ENCODE data around the gene JMJD1C.

The JMJD1C gene

GRCh38 chr10:63204667-63205391 is 260.9 kb downstream of the JMJD1C start:
- ChIA-PET POLR2A (no interaction called here), CTCF (interaction anchor here (1.3 kb wide), 1 partner anchor 13 kb away, joined by 3 read pairs; no protein-coding TSS in a partner anchor)
- Histone ChIP-seq H3K4me1 (ENCODE audit: control insufficient read depth, insufficient read depth, low read length) (peaks cover 10% of the 10 kb centered on the region; the same call in 1 of the 2 replicates), H3K27ac (ENCODE audit: extremely low read depth, low read depth, low read length) (no peak overlapping the region), H3K4me3 (ENCODE audit: low read depth, low read length) (no peak overlapping the region), H3K9me3 (ENCODE audit: control insufficient read depth, insufficient read depth, low read depth, low read length) (no peaks in the 10 kb centered on the region), H3K36me3 (ENCODE audit: control insufficient read depth in 2 of 2, insufficient read depth in 1 of 2, low read length in 2 of 2) (peaks cover 0 to 43% of the 10 kb centered on the region in 2 experiments; a peak in 2 of 3 replicates)
- TF ChIP-seq TRIM28 (IDR thresholded peaks at IDR 0.05; ENCODE audit: borderline replicate concordance, low read length), result no peak
- peak; percentile 59 for TF ChIP-seq PRDM1 (tag by site-specific recombination; IDR thresholded peaks at IDR 0.05)

- Histone ChIP-seq H3K4me1 (ENCODE audit: control insufficient read depth, insufficient read depth, low read length) (peaks cover 2% of the 10 kb centered on the region; the same call in 1 of the 2 replicates), H3K27ac (ENCODE audit: extremely low read depth, low read depth, low read length) (no peak overlapping the region), H3K36me3 (ENCODE audit: control insufficient read depth in 2 of 2, insufficient read depth in 1 of 2, low read length in 2 of 2) (peaks cover 4 to 44% of the 10 kb centered on the region in 2 experiments; a peak in 2 of 3 replicates), H3K9me3 (ENCODE audit: control insufficient read depth, insufficient read depth, low read depth, low read length) (no peaks in the 10 kb centered on the region), H3K4me3 (ENCODE audit: low read depth, low read length) (no peak overlapping the region)
- no peak for TF ChIP-seq SP2 (tag by site-specific recombination; IDR thresholded peaks at IDR 0.05)
- TF ChIP-seq OSR2 (tag by site-specific recombination; IDR thresholded peaks at IDR 0.05), result no peak
- TF ChIP-seq ZNF350 (tag by site-specific recombination; IDR thresholded peaks at IDR 0.05), result no peak
- no peak for TF ChIP-seq ZNF639 (tag by site-specific recombination; IDR thresholded peaks at IDR 0.05)
- no peak for TF ChIP-seq CTCF (tag by site-specific recombination; IDR thresholded peaks at IDR 0.05)
- no peak for TF ChIP-seq HOXA7 (CRISPR knock-in tag; IDR thresholded peaks at IDR 0.05; ENCODE audit: borderline replicate concordance)
- TF ChIP-seq GLI4 (tag by site-specific recombination; IDR thresholded peaks at IDR 0.05), result no peak
- TF ChIP-seq GLI2 (tag by site-specific recombination; IDR thresholded peaks at IDR 0.05; ENCODE audit: borderline replicate concordance, low read depth), result no peak
- TF ChIP-seq ZNF121 (tag by site-specific recombination; IDR thresholded peaks at IDR 0.05), result no peak
- TF ChIP-seq ZNF175 (tag by site-specific recombination; IDR thresholded peaks at IDR 0.05), result no peak
- no peak for TF ChIP-seq PATZ1 (tag by site-specific recombination; IDR thresholded peaks at IDR 0.05)
- POLR2A ChIA-PET, result no interaction called here
- CTCF ChIA-PET, result interaction anchor here (0.6 to 1.3 kb wide), 2 partner anchors 8 to 566 kb away, joined by 6 read pairs; no protein-coding TSS in a partner anchor
Measured at GRCh38 chr10:63201118-63201517, 264.7 kb downstream of the JMJD1C start.

GRCh38 chr10:63200431-63200830 is 265.3 kb downstream of the JMJD1C start:
- ChIA-PET POLR2A (no interaction called here), CTCF (interaction anchor here (0.6 to 1.7 kb wide), 4 partner anchors 9 to 567 kb away, joined by 4 to 6 read pairs (median 5); no protein-coding TSS in a partner anchor)
- H3K4me1 ChIP-seq (ENCODE audit: control insufficient read depth, insufficient read depth, low read length), result peaks cover 2% of the 10 kb centered on the region; the same call in 1 of the 2 replicates
- TF ChIP-seq PRDM6 (tag by site-specific recombination; IDR thresholded peaks at IDR 0.05) (peak; percentile 98), ZNF585B (tag by site-specific recombination; IDR thresholded peaks at IDR 0.05) (no peak), IKZF3 (tag by site-specific recombination; IDR thresholded peaks at IDR 0.05) (peak; percentile 66)
- H3K9me3 ChIP-seq (ENCODE audit: control insufficient read depth, insufficient read depth, low read depth, low read length), result no peaks in the 10 kb centered on the region
- H3K27ac ChIP-seq (ENCODE audit: extremely low read depth, low read depth, low read length), result no peak overlapping the region
- H3K4me3 ChIP-seq (ENCODE audit: low read depth, low read length), result no peak overlapping the region
- peaks cover 4 to 38% of the 10 kb centered on the region in 2 experiments; a peak in 2 of 3 replicates for H3K36me3 ChIP-seq (ENCODE audit: control insufficient read depth in 2 of 2, insufficient read depth in 1 of 2, low read length in 2 of 2)

Data from HEK293 (cell line).